Naive thymus-derived CD4-positive, alpha-beta T cell (primary cell): ENCODE data around the gene SLC6A12. TPM values are rescaled to one million over a fixed set of nuclear protein-coding genes. Genes with fewer than 3 reads are reported as not detected.

Source experiments
- ATAC-seq: fragments of 150-1000 bp; cut with Tn5 transposase; 2 replicates; pipeline ENCODE4 v1.10.0; 2021; ENCODE audit warnings: mild to moderate bottlenecking, moderate library complexity
- CTCF ChIA-PET: fragments of 350-600 bp; sonication (Branson Sonifier 250); formaldehyde crosslinking; loops from one replicate; lab custom pipeline; 2021; ENCODE audit warnings: antibody characterized with exemption; lab: Charles Lee
- POLR2A ChIA-PET: fragments of 350-600 bp; sonication (Branson Sonifier 250); formaldehyde crosslinking; loops from one replicate; lab custom pipeline; 2021; ENCODE audit warnings: antibody characterized with exemption, inconsistent platforms; lab: Charles Lee
- DNase-seq, 9 donors: peaks; one replicate each; pipeline versions ENCODE4 v3.0.0 to v3.0.0-alpha.2; 2020 to 2022; ENCODE audit warnings: mixed read lengths in 1 of 9
- H3K27ac ChIP-seq: one replicate; pipeline ENCODE4 v1.7.0; 2013; ENCODE audit warnings: mild to moderate bottlenecking, low read depth, low read length, moderate library complexity
- H3K27me3 ChIP-seq, 2 donors: one replicate each; pipeline ENCODE4 v1.7.0; 2013; ENCODE audit warnings: low read length in 2 of 2, mild to moderate bottlenecking in 2 of 2, moderate library complexity in 2 of 2; ENCODE audit not compliant: control insufficient read depth in 2 of 2, insufficient read depth in 2 of 2
- H3K36me3 ChIP-seq, 3 experiments: 1 replicate in 2 of 3; 2 replicates in 1 of 3; pipeline ENCODE4 v1.7.0; 2013; ENCODE audit warnings: low read length in 3 of 3, mild to moderate bottlenecking in 3 of 3, moderate library complexity in 1 of 3; ENCODE audit not compliant: insufficient read depth in 3 of 3, control insufficient read depth in 2 of 3
- H3K4me1 ChIP-seq, 2 donors: one replicate each; pipeline ENCODE4 v1.7.0; 2013; ENCODE audit warnings: low read length in 2 of 2, mild to moderate bottlenecking in 2 of 2, moderate library complexity in 1 of 2; ENCODE audit not compliant: control insufficient read depth in 2 of 2, insufficient read depth in 2 of 2
- H3K4me3 ChIP-seq: 2 replicates; pipeline ENCODE4 v1.7.0; 2013; ENCODE audit warnings: mild to moderate bottlenecking, low read length
- H3K9me3 ChIP-seq, 3 experiments: 1 replicate in 2 of 3; 2 replicates in 1 of 3; pipeline ENCODE4 v1.7.0; 2013; ENCODE audit warnings: low read length in 3 of 3; ENCODE audit not compliant: control insufficient read depth in 2 of 3
- H3K27ac Mint-ChIP-seq, 9 donors: one replicate each; pipeline ENCODE4 v1.8.0; 2020 to 2022; ENCODE audit warnings: mixed read lengths in 9 of 9, mild to moderate bottlenecking in 8 of 9, moderate library complexity in 5 of 9, inconsistent platforms in 2 of 9
- H3K27me3 Mint-ChIP-seq, 5 donors: one replicate each; pipeline ENCODE4 v1.8.0; 2021 to 2022; ENCODE audit warnings: mixed read lengths in 5 of 5, mild to moderate bottlenecking in 1 of 5
- H3K36me3 Mint-ChIP-seq, 5 donors: one replicate each; pipeline ENCODE4 v1.8.0; 2020 to 2022; ENCODE audit warnings: mixed read lengths in 5 of 5, mild to moderate bottlenecking in 3 of 5, inconsistent platforms in 1 of 5
- H3K4me1 Mint-ChIP-seq, 7 donors: one replicate each; pipeline ENCODE4 v1.8.0; 2020 to 2022; ENCODE audit warnings: mixed read lengths in 7 of 7, mild to moderate bottlenecking in 3 of 7, inconsistent platforms in 1 of 7
- H3K4me3 Mint-ChIP-seq, 10 donors: one replicate each; pipeline ENCODE4 v1.8.0; 2020 to 2022; ENCODE audit warnings: mild to moderate bottlenecking in 10 of 10, mixed read lengths in 10 of 10, moderate library complexity in 6 of 10, inconsistent platforms in 2 of 10
- H3K9me3 Mint-ChIP-seq, 11 donors: one replicate each; pipeline ENCODE4 v1.8.0; 2020 to 2022; ENCODE audit warnings: mixed read lengths in 11 of 11, mild to moderate bottlenecking in 4 of 11, inconsistent platforms in 1 of 11, moderate library complexity in 1 of 11
- intact Hi-C, 2 donors: fragments of 100-400 bp; cut with micrococcal nuclease; formaldehyde crosslinking; loops; one replicate each; pipeline ENCODE4 v1.15.1; 2023
- polyA plus RNA-seq, 2 donors: library from polyadenylated mRNA; unstranded; fragments of 300-500 nt; fragmentation: Illumina TruSeq; gene quantifications; one replicate each; pipeline ENCODE4 v1.2.3, GENCODE V29; 2021
- total RNA-seq, 6 experiments: library from RNA in 5 of 6; stranded (reverse) in 5 of 6; gene quantifications; 1 replicate in 5 of 6; 2 replicates in 1 of 6; pipeline ENCODE4 v1.2.3 and lab custom pipeline; 2021 to 2026

Gene SLC6A12
- total and polyA plus RNA-seq, 7 experiments from 2014 or later = 0.30 to 4.2 TPM; not detected in 5

DNA sequence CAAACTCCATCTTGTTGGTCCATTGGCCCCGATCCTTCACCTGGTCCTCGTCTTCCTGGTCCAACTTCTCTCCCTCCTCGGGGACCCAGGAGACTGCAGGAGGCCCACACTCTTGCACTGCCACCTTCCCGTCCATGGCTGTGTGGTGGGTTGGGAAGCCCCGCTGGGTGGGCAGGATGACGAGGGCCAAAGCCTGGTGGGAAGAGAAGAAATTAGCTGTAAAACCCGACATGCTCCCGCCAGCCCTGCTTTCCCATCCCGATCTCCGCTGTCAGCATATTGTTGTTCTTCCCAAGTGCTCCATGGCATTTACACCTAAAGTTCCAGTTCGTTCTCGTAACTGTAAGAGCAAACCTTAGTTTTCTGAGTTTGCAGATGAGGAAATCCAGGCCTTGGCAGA, 4.1 kb downstream of the SLC6A12 start:
- Mint-ChIP-seq H3K27me3 (peaks cover 19 to 73% (median 56%) of the 10 kb centered on the region in 5 donors), H3K4me3 (no peak overlapping the region), H3K27ac (no peak overlapping the region), H3K4me1 (peaks cover 0 to 12% (median 0%) of the 10 kb centered on the region in 7 donors), H3K9me3 (peaks cover 0 to 3% (median 0%) of the 10 kb centered on the region in 11 donors), H3K36me3 (peaks cover 0 to 5% (median 0%) of the 10 kb centered on the region in 5 donors)
- Histone ChIP-seq H3K27me3 (no peaks in the 10 kb centered on the region), H3K36me3 (no peaks in the 10 kb centered on the region), H3K9me3 (no peaks in the 10 kb centered on the region), H3K4me3 (no peak overlapping the region), H3K27ac (no peak overlapping the region), H3K4me1 (no peaks in the 10 kb centered on the region)
- ChIA-PET CTCF (no interaction called here), POLR2A (no interaction called here)
- intact Hi-C loops = no loop called here
- no peak for ATAC-seq
- DNase-seq = no peak

DNA sequence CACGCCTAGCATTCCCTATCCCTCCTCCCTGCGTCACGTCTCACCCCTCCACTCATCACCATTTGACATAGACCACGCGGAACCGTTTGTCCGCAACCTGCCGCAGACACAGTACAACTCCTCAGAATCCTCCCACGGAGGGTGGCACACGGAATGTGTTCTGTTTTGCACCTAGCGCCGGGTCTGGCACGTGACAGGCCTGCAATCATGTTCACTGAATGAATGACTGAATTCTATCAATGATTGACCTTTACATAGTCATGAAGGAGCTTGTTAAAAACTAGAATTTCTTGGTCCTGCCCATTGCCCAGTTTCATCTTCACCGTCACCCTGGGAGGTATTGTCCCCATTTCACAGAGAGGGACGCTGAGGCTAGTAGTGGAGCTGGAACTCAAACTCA, 4.7 kb downstream of the SLC6A12 start:
- Histone ChIP-seq H3K36me3 (no peaks in the 10 kb centered on the region), H3K9me3 (no peaks in the 10 kb centered on the region), H3K27me3 (no peaks in the 10 kb centered on the region), H3K4me1 (no peaks in the 10 kb centered on the region), H3K4me3 (no peak overlapping the region), H3K27ac (no peak overlapping the region)
- ChIA-PET POLR2A (no interaction called here), CTCF (no interaction called here)
- H3K27me3 Mint-ChIP-seq = peaks cover 25 to 79% (median 60%) of the 10 kb centered on the region in 5 donors
- H3K36me3 Mint-ChIP-seq = peaks cover 0 to 5% (median 0%) of the 10 kb centered on the region in 5 donors
- intact Hi-C loops = no loop called here
- H3K27ac Mint-ChIP-seq = no peak overlapping the region
- DNase-seq = no peak
- H3K4me3 Mint-ChIP-seq = no peak overlapping the region
- H3K4me1 Mint-ChIP-seq = peaks cover 0 to 14% (median 0%) of the 10 kb centered on the region in 7 donors
- peaks cover 0 to 3% (median 0%) of the 10 kb centered on the region in 11 donors for H3K9me3 Mint-ChIP-seq
- no peak for ATAC-seq

DNA sequence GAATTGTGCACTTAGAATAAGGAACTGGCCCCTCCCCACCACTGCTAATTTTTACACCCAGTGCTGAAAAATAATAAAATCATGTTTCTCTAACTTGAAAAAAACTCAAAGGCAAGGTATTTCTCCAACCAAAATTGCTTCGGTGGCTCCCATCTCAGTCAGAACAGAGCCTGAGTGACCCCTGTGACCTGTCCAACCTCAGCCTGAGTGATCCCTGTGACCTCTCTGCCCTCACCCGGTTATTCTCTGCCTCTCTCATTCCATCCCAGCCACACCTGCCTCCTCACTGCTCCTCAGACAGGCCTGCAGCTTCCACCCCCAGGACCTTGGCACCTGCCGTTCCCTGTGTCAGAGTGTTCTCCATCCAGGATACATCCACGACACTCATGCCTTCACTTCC, 5.1 kb downstream of the SLC6A12 start:
- ATAC-seq (no peak), DNase-seq (no peak)
- no peak overlapping the region for H3K27ac ChIP-seq
- Mint-ChIP-seq H3K27ac (no peak overlapping the region), H3K36me3 (peaks cover 0 to 5% (median 0%) of the 10 kb centered on the region in 5 donors), H3K4me1 (peaks cover 0 to 14% (median 0%) of the 10 kb centered on the region in 7 donors), H3K27me3 (peaks cover 28 to 80% (median 61%) of the 10 kb centered on the region in 5 donors), H3K4me3 (no peak overlapping the region), H3K9me3 (peaks cover 0 to 3% (median 0%) of the 10 kb centered on the region in 11 donors)
- ChIA-PET POLR2A (no interaction called here), CTCF (no interaction called here)
- no peak overlapping the region for H3K4me3 ChIP-seq
- intact Hi-C loops = no loop called here
- H3K4me1 ChIP-seq = no peaks in the 10 kb centered on the region
- no peaks in the 10 kb centered on the region for H3K27me3 ChIP-seq
- no peaks in the 10 kb centered on the region for H3K9me3 ChIP-seq
- no peaks in the 10 kb centered on the region for H3K36me3 ChIP-seq

DNA sequence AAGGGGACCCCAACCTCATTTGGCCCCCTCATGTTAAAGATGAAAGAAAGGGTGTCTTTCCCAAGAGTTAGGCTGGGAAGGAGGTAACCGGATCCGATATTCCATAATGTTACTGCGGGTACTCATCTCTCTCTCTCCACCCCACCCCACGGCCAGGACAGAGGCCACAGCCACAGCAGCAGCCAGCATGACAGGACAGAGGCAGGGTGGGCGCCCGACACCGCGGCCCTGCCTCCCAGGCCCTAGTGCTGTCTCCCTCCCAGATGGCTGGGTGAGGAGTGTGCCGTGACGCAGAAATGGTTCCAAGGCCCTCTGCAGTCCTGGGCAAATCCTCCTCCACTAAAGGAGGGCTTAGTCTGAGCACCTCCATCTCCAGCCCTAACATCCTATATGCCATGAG, 6.2 kb downstream of the SLC6A12 start:
- Histone ChIP-seq H3K36me3 (no peaks in the 10 kb centered on the region), H3K9me3 (no peaks in the 10 kb centered on the region), H3K27me3 (no peaks in the 10 kb centered on the region), H3K4me1 (no peaks in the 10 kb centered on the region), H3K27ac (no peak overlapping the region), H3K4me3 (no peak overlapping the region)
- ATAC-seq (no peak), DNase-seq (no peak)
- Mint-ChIP-seq H3K9me3 (peaks cover 0 to 3% (median 0%) of the 10 kb centered on the region in 11 donors), H3K4me3 (no peak overlapping the region), H3K4me1 (peaks cover 0 to 12% (median under 1%) of the 10 kb centered on the region in 7 donors), H3K27ac (no peak overlapping the region), H3K36me3 (peaks cover 0 to 5% (median 0%) of the 10 kb centered on the region in 5 donors), H3K27me3 (peaks cover 29 to 73% (median 51%) of the 10 kb centered on the region in 5 donors)
- POLR2A ChIA-PET = no interaction called here
- CTCF ChIA-PET = no interaction called here
- intact Hi-C loops = no loop called here

DNA sequence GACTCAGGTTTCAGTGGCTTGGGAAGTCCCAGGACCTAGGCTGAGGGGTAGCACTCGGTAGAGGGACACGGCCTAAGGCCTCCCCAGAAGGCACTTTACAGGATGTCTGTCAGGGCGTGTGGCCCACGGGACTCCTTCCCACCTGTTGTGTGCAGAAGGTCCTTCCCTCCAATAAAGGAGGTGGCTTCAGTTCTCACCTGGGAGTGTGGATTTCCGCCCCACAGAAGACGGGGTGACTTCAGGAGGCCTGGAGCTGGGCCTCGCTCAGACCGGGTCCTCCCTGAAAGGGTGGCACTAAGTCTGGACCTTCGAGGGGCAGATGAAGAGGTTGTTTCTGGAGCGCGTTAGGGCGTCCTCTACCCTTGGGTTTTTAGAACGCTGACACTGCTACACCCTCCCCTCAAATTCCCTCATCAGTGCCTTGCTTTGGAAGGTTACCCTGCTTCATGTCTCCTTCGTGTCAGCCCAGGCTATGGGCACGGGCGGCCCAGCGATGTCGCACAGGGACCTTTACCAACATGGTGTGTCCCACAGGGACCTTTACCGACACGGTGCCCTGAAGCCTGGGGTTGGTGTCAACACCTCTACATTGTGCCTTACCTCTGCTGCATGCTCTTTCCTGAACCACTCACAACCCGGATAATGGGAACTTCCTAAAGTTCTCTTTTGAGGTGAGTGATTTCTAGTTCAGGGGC, 7.1 kb downstream of the SLC6A12 start:
- Mint-ChIP-seq H3K27me3 (peaks cover 34 to 74% (median 52%) of the 10 kb centered on the region in 5 donors), H3K36me3 (peaks cover 0 to 2% (median 0%) of the 10 kb centered on the region in 5 donors)
- DNase-seq = no peak

DNA sequence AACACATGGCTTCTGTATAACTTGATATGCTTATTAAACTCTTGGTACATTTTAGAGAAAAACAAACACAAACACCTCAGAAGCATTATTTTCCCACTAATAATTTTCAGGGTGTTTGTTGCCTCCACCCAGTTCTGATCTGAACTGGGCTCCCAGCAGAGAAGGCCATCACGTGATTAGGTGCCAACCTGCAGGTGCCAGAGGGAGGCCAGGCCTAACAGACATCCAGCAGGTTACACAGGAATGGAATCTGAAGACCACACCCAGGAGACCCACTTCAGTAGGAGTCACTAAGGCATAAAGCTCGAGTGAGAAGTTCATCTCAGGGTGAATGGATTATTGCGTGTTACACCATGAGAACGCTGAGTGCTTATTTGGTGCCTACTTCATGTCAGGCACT, 8.9 kb downstream of the SLC6A12 start:
- Histone ChIP-seq H3K4me3 (no peak overlapping the region), H3K27ac (no peak overlapping the region), H3K9me3 (no peaks in the 10 kb centered on the region), H3K4me1 (no peaks in the 10 kb centered on the region), H3K36me3 (no peaks in the 10 kb centered on the region), H3K27me3 (no peaks in the 10 kb centered on the region)
- intact Hi-C loops = no loop called here
- Mint-ChIP-seq H3K27ac (no peak overlapping the region), H3K4me1 (peaks cover 0 to 5% (median 4%) of the 10 kb centered on the region in 7 donors), H3K9me3 (peaks cover 0 to 3% (median 0%) of the 10 kb centered on the region in 11 donors), H3K27me3 (peaks cover 36 to 74% (median 46%) of the 10 kb centered on the region in 5 donors), H3K4me3 (no peak overlapping the region), H3K36me3 (no peaks in the 10 kb centered on the region)
- no peak for ATAC-seq
- CTCF ChIA-PET = no interaction called here
- POLR2A ChIA-PET = no interaction called here
- no peak for DNase-seq

More for the DNA sequence above, 7.1 kb downstream of the SLC6A12 start:
- no peaks in the 10 kb centered on the region for H3K36me3 ChIP-seq
- H3K27ac ChIP-seq = no peak overlapping the region
- Mint-ChIP-seq H3K4me3 (no peak overlapping the region), H3K4me1 (peaks cover 0 to 6% (median 4%) of the 10 kb centered on the region in 7 donors), H3K27ac (no peak overlapping the region), H3K9me3 (peaks cover 0 to 3% (median 0%) of the 10 kb centered on the region in 11 donors)
- no peak for ATAC-seq
- CTCF ChIA-PET = no interaction called here
- no peak overlapping the region for H3K4me3 ChIP-seq
- no peaks in the 10 kb centered on the region for H3K9me3 ChIP-seq
- intact Hi-C loops = no loop called here
- H3K27me3 ChIP-seq = no peaks in the 10 kb centered on the region
- POLR2A ChIA-PET = no interaction called here
- H3K4me1 ChIP-seq = no peaks in the 10 kb centered on the region

DNA sequence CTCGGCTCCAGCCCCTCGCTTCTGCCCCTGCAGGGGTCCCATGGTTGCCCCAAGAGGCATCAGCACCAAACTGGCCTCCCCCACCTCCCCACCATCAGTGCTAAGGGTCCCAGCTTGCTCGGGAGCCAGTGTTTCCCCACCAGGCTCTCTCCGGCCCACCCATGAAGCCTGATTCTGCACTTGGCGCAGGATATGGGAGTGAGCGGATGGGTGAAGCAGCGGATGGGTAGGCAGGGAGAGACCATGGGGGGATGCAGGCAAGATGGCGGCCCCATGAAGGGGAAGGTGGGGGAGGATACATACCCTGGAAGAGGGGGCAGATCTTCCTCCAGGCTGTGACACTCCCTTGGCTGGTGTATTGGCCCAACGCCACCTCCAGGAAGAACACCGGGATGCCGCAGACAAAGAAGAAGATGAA, 9.7 kb downstream of the SLC6A12 start:
- Mint-ChIP-seq H3K36me3 (no peaks in the 10 kb centered on the region), H3K27ac (no peak overlapping the region), H3K9me3 (peaks cover 0 to 3% (median 0%) of the 10 kb centered on the region in 11 donors), H3K27me3 (peaks cover 36 to 68% (median 42%) of the 10 kb centered on the region in 5 donors), H3K4me1 (peaks cover 0 to 5% (median 4%) of the 10 kb centered on the region in 7 donors), H3K4me3 (no peak overlapping the region)
- ChIA-PET POLR2A (no interaction called here), CTCF (no interaction called here)
- H3K27ac ChIP-seq = no peak overlapping the region
- no peaks in the 10 kb centered on the region for H3K27me3 ChIP-seq
- no peak for ATAC-seq
- no peaks in the 10 kb centered on the region for H3K4me1 ChIP-seq
- H3K36me3 ChIP-seq = no peaks in the 10 kb centered on the region
- DNase-seq = no peak
- H3K4me3 ChIP-seq = no peak overlapping the region
- intact Hi-C loops = no loop called here
- no peaks in the 10 kb centered on the region for H3K9me3 ChIP-seq
